GDM1 (cell line): ENCODE measurements around the gene RABIF.

Experiments used
- DNase-seq: peaks from one replicate; lab custom pipeline; 2025; lab: John Stamatoyannopoulos, UW

Gene RABIF

GRCh38 chr1:202871367-202871766 is 17.6 kb downstream of the RABIF start:
- no peak for DNase-seq

- DNase-seq = no peak
Measured at GRCh38 chr1:202862679-202863560, 26.0 kb downstream of the RABIF start.

DNA sequence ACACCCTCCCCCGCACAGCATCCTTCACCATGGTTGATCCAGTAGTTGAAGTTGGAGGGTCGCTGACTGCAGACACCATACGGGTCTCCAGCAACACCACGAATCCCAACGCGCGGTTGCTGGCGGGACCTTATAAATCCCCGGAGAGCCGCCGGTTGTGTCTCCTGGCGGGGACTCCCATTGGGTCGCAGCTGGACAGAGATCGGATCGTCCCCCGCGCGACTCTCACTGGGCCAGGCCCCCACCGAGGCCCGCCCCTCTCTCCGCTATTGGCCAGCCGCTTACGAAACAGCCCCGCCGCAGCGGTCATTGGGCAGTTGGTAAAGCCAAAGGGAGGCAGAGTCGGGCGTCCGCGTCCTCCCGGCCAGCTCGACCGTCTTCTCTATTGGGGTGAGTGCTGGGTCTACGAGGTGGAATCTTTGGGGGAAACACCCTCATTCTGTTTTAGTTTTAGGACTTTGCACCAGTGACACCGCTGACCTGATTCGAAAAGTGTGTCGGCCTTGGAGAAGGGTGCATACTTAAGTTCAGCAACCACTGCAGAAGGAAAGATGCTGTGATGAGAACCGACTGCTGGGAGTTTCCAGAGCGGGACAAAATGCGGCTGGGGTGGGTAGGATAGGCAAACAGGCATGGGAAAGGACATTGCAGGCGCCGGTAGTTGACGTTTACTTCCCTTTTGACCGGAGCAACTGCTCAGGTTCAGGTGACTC is 27.4 kb downstream of the RABIF start:
- peak; percentile 68 for DNase-seq

GRCh38 chr1:202860744-202861419 is 28.1 kb downstream of the RABIF start:
- DNase-seq = no peak

GRCh38 chr1:202858789-202859414 is 30.0 kb downstream of the RABIF start:
- DNase-seq = no peak

GRCh38 chr1:202858331-202858730 is 30.6 kb downstream of the RABIF start:
- DNase-seq = peak; percentile 54

DNA sequence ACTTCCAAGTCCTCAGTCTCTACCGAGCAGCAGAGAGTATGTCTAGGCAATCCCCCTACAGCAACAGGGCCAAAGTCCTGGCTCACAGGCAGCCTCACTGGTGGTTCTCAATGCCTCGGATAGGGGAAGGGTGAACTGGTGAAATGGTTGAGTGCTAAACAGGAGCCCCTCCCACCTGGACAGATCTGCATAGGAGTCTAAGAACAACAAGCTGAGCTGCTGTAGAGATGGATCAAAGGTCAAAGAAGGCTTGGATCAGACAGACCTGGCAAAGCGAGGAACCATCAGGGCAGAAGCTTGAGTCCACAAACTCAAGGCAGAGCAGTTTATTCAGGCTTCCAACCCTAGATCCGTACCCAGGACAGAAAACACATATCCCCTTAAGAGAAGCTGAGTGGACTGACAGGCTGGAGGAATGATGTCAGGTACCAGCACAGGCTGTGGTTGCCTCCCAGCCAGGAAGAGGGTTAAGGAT is 31.8 kb downstream of the RABIF start:
- no peak for DNase-seq

GRCh38 chr1:202856014-202856413 is 32.9 kb downstream of the RABIF start:
- no peak for DNase-seq

GRCh38 chr1:202854787-202855186 is 34.2 kb downstream of the RABIF start:
- no peak for DNase-seq

- peak; percentile 58 for DNase-seq
Measured at GRCh38 chr1:202852163-202852904, 36.6 kb downstream of the RABIF start.

DNA sequence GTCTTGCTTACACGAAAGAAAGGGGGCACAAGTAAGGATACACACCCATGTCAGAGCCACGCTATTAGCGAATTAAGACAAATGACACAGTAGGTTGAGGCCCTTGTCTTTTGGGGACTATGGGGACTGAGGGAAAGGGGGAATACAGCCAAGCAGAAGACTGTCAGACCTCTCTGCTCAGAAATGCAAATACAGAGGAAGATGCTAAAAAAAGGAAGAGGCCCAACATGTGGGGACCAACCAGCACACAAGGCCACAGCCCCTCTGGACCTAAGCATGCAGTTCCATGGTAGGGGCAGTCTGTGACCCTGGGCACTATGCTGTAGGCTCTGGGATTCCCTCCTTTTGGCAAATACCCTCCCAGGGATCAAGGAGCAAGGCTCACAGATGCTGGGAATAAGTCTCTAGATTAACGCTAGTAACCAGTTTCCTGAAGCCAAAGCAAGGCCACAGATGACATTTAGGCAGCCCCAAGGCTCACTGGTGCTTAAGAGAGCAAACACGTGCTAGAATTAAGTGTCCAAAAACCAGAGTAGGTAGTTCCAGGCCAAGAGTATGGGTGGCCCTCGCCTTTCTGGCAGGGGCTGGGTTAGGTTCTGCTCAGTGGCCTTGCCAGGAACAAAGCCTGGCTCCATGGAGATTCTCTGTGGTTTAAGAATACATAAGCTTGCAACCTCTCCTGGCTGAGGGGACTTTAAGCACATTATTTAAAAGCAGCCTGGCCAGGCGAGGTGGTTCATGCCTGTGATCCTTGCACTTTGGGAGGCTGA is 38.2 kb downstream of the RABIF start:
- no peak for DNase-seq

- DNase-seq = no peak
Measured at GRCh38 chr1:202848191-202848542, 40.8 kb downstream of the RABIF start.

DNA sequence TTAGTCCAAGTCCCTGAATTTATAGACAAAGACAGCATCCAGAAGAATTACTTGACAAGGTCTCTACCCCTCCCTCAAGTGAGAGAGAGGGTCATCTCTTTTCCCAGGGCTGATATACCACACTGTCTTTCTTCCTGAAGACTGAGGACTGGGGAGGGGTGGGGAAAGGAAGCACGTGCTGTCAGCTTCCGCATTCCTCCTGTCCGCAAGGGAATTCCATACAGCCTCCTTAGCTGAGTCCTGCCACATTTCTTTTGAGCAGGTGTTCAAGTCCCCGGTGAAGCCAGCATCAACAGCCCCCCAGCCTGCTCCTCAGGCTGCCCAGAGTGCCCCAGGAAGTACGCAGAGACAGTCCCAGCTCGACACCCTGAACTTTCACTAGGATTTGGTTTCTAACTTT is 44.0 kb downstream of the RABIF start:
- no peak for DNase-seq

DNA sequence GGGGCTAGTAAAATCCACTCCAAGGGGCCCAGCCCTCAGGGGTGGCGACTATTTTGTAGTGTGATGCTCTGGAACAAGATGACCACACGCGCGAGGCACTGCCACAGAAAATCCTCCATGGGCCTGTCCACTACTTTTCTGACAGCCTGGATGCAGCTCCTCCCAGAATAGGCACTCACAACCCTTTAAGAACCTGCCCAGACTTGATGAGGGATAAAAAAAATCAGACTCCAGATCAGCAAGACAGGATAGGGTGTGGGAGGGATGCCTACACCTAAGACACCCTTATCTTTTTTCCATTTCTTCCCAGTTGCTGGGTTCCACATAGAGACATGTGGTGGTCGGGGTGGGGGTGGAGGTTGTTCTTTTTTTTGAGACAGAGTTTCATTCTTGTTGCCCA is 44.7 kb downstream of the RABIF start:
- DNase-seq = no peak

- DNase-seq = no peak
Measured at GRCh38 chr1:202843081-202843480, 45.9 kb downstream of the RABIF start.

DNA sequence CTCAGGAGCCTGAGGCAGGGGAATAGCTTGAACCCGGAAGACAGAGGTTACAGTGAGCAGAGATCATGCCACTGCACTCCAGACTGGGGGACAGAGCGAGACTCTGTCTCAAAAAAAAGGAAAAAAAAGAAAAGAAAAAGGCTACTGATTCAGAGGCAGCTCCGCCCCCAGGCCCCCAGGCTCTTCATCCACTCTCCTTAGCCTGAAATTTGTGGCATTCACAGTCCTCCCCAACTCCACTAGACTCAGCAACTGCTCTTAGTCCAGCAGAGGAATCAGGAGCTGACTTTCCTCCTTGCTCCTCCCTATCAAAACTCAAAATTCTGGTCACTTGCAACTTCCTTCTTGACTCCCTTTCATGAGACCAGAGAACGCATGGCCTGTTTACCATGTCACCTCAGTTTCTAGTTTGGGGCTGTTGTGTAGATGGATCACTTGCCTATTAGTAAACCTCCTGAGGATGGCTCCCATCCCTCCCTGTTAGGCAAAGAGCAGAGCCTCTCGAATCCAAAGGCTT is 51.1 kb downstream of the RABIF start:
- no peak for DNase-seq

GRCh38 chr1:202836623-202837403 is 52.1 kb downstream of the RABIF start:
- DNase-seq = no peak

GRCh38 chr1:202835548-202836072 is 53.3 kb downstream of the RABIF start:
- peak; percentile 64 for DNase-seq

DNA sequence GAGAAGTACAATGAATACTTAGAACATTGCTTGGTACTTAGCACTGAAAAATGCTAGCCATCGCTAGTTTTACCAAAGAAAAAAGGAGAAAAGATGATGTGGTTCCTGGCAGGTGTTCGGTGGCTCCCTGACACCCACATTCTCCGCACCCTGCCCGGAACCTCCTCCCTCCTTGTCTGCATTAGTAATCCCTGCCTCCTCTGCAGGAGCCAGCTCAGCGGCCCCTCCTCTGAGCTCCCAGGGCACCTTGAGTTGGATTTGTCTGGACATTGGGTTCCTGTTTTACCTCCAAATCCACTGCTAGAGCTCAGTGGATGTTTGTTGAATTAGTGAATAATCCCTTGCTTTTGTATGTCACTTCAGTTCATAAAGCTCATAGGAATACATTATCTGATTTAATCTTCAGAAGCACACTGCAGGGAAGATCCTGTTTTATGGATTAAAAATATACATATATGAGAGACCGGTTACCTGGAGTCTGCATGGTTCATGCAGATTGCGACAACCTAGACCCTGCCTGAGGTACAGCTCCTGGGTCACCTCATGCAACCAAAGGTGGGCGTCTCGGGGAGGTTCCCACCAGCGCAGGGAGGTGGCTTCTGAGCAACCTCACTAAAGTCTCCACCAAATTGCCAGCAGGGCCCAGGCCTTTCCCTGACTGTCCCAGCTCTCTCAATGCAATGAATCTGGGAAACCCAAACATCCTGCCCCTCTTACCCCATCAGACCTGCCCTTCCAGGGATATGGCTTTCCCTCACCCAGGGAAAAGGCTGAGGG is 54.0 kb downstream of the RABIF start:
- no peak for DNase-seq
